ENCODE measurements around the gene ITSN1. TPM values are rescaled to one million over a fixed set of nuclear protein-coding genes. Genes with fewer than 3 reads are reported as not detected.
A peak's percentile ranks its signal among the peaks of the same experiment; 100 is the strongest.

The ITSN1 gene
- total RNA-seq, 1 experiment from 2014 or later: 42.6 TPM

DNA sequence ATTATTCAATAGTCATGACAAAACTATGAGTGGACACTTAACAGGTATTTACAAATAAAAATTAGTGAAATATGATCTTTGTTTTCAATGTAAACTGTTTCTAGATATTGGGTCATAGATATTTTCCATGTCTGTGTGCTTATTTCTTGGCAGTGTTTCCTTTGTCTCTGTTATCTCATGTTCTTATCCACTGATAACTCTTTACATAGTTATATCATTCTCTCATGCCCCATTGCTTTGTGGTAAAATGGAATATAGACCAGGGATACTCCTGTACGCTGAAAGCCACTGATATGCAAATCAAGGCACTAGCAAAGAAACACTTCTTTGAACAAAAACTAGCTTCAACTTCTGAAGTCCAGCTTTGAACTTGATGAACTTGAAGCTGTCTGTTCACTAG lies 113.1 kb downstream of the ITSN1 start:
- DNase-seq (ENCODE audit: unreplicated experiment): no peak
- Mint-ChIP-seq H3K9me3 (ENCODE audit: unreplicated experiment) (no peaks in the 10 kb centered on the region), H3K4me1 (ENCODE audit: insufficient read depth, unreplicated experiment) (no peaks in the 10 kb centered on the region), H3K36me3 (ENCODE audit: insufficient read depth, unreplicated experiment) (peaks cover 26% of the 10 kb centered on the region), H3K27me3 (ENCODE audit: insufficient read depth, unreplicated experiment) (no peaks in the 10 kb centered on the region), H3K4me3 (ENCODE audit: unreplicated experiment) (no peak overlapping the region), H3K27ac (ENCODE audit: low read depth, unreplicated experiment) (no peak overlapping the region)
- no peak for TF ChIP-seq CTCF (IDR thresholded peaks at IDR 0.05; ENCODE audit: unreplicated experiment)
- CTCF ChIA-PET: no interaction called here
- BruUV-seq (replicated peaks): no TSS peak
- intact Hi-C loops (cut with micrococcal nuclease): no loop called here
- POLR2A ChIA-PET: interaction anchor here (0.6 kb wide), 1 partner anchor 74 kb away, joined by 3 read pairs; no protein-coding TSS in a partner anchor

GRCh38 chr21:33760641-33761440 lies 118.5 kb downstream of the ITSN1 start:
- DNase-seq (ENCODE audit: unreplicated experiment): peak; percentile 6
- ChIA-PET CTCF (interaction anchor here (0.6 kb wide), 3 partner anchors 11 to 333 kb away, joined by 3 to 5 read pairs (median 3); no protein-coding TSS in a partner anchor), POLR2A (no interaction called here)
- H3K4me1 Mint-ChIP-seq (ENCODE audit: insufficient read depth, unreplicated experiment): peaks cover 16% of the 10 kb centered on the region
- no TSS peak for BruUV-seq (replicated peaks)
- intact Hi-C loops (cut with micrococcal nuclease): loop anchor here (5.0 kb wide), 1 partner anchor 119 kb away; the partner anchor contains the start of genes CRYZL1 and ITSN1
- H3K27ac Mint-ChIP-seq (ENCODE audit: low read depth, unreplicated experiment): peak overlapping the region; percentile 87
- H3K27me3 Mint-ChIP-seq (ENCODE audit: insufficient read depth, unreplicated experiment): no peaks in the 10 kb centered on the region
- H3K4me3 Mint-ChIP-seq (ENCODE audit: unreplicated experiment): peak overlapping the region; percentile 3
- no peaks in the 10 kb centered on the region for H3K9me3 Mint-ChIP-seq (ENCODE audit: unreplicated experiment)
- peaks cover 29% of the 10 kb centered on the region for H3K36me3 Mint-ChIP-seq (ENCODE audit: insufficient read depth, unreplicated experiment)
- TF ChIP-seq CTCF (IDR thresholded peaks at IDR 0.05; ENCODE audit: unreplicated experiment): no peak

DNA sequence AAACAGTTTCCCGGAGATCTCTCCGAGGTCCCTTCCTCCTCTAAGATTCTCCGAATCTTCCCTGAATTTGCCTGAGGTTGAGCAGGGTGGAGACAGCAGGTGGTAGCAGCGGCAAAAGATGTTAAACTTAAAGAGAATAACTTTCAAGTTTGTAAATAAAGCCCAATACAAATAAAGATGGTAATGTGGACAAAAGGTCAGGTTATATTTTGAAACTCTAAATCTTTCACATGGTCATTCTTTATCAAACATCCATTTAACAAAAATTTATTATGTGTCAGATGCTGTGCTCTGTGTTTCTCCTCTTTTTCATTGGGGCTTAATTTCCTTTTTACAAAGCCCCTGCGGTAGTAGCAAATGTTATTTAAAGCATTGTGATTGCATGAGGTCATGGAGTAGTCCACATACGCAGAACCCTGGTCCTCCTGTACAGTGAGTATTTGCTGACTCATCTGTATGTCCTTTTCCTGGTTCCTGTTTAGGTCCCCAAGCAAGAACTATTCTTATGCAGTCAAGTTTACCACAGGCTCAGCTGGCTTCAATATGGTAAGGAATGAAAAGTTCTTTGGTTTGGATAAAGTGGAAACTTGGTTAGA lies 119.2 kb downstream of the ITSN1 start:
- TF ChIP-seq CTCF (IDR thresholded peaks at IDR 0.05; ENCODE audit: unreplicated experiment): no peak
- BruUV-seq (replicated peaks): no TSS peak
- peak; percentile 76 for DNase-seq (ENCODE audit: unreplicated experiment)
- ChIA-PET POLR2A (interaction anchor here (0.7 kb wide), 1 partner anchor 581 kb away, joined by 3 read pairs; no protein-coding TSS in a partner anchor), CTCF (no interaction called here)
- no peaks in the 10 kb centered on the region for H3K27me3 Mint-ChIP-seq (ENCODE audit: insufficient read depth, unreplicated experiment)
- peak overlapping the region; percentile 3 for H3K4me3 Mint-ChIP-seq (ENCODE audit: unreplicated experiment)
- peaks cover 35% of the 10 kb centered on the region for H3K36me3 Mint-ChIP-seq (ENCODE audit: insufficient read depth, unreplicated experiment)
- H3K4me1 Mint-ChIP-seq (ENCODE audit: insufficient read depth, unreplicated experiment): peaks cover 16% of the 10 kb centered on the region
- intact Hi-C loops (cut with micrococcal nuclease): loop anchor here (5.0 kb wide), 1 partner anchor 119 kb away; the partner anchor contains the start of genes CRYZL1 and ITSN1
- peak overlapping the region; percentile 87 for H3K27ac Mint-ChIP-seq (ENCODE audit: low read depth, unreplicated experiment)
- no peaks in the 10 kb centered on the region for H3K9me3 Mint-ChIP-seq (ENCODE audit: unreplicated experiment)

Measured in MCF 10A (cell line).